GM21786 (cell line): ENCODE data around the gene TWF1.
"Not testable (repeated sequence)": the region's sequence is repeated elsewhere in the genome, so short reads cannot be mapped to it uniquely, and the experiment has no call there.

Experiments used
- ATAC-seq: cut with Tn5 transposase; IDR thresholded peaks from one replicate; pipeline ENCODE4 v1.9.1; 2021; ENCODE audit not compliant: unreplicated experiment

Gene TWF1

DNA sequence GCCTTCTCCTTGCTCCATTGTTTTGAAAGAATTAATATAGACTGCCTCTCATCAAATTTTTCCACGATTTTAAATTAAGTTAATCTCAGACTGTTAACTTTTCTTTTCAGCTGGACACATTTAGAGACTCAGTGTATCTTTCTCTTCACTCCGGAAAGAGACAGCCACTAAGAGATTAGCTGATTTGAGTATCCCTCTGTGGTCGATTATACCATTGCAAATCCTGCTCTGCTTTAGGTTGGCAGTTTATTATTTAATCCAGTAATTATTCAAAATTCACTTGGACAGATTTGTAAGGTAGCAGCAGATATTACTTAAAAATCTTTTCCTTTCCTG, 588 bp upstream of the TWF1 start:
- ATAC-seq = no peak

- ATAC-seq = no peak
Observed at GRCh38 chr12:43805149-43805859, 813 bp downstream of the TWF1 start.

DNA sequence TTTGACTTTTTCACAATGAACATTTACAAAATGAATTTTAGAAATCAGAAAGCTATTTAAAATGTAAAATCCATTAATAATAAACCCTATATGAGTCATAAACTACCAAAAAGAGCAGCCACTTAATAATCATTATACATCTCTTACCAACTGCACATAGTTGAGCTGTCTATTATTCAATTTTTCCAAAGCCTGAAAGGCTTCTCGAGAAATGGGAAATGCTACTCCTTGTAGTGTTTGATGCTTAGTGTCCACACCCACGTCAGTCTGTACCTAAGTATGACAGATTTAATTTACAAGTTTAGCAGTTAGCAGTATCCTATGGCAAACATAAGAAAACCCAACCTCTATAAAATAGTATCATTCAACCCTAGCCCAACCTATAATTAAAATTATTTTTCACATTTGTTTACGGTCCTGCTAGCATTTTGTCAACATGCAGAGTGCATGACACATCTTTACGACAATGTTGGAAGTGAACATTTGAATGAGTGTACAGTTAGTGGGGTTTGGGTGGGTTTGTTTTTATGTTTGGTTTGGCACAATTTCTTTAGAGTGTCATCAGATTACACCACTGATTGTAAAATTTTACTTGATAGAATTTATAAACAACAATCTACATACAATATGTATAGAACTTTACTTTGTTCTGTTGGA, 8.4 kb downstream of the TWF1 start:
- ATAC-seq = no peak

DNA sequence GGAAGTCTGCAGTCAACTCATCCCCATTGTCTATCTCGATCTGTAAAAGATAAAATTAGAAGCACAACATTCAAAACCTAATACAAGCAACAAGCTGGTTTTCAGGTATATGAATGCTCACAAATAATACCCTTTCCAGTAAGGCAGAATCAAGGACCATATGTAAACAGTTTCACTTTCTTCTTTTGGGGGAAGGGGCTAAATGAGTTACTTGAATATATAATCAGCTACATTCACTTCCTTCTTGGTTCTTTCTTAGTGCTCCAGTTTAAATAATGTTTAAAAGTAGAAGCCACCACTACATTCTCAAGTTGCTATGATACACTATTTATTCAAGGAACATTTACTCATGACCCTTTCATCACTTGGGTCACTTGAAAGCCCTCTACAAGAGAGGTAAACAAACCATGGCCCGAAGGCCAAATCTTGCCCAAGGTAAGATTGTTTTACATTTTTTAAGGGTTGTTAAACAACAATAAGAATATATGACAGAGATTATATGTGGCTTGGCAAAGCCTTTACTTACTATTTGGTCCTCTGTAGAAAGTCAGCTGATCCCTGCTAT, 10.3 kb downstream of the TWF1 start:
- no peak for ATAC-seq

DNA sequence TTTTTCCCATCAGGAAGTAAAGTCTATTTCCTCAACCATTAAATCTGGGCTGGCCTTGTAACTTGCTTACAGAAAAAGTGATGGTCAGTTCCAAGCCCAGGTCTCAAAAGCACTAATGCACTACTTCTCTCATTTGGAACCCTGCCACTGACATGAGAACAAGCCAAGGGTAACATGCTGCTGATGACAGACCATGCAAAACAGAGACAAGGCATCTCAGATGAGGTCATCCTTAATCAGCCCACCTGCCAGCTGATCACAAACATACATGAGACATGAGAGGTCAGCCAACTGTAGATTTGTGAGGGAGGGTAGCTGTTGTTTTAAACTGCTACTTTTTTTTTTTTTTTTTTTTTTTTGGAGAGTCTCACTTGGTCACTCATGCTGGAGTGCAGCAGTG, 16.2 kb downstream of the TWF1 start:
- no peak for ATAC-seq

DNA sequence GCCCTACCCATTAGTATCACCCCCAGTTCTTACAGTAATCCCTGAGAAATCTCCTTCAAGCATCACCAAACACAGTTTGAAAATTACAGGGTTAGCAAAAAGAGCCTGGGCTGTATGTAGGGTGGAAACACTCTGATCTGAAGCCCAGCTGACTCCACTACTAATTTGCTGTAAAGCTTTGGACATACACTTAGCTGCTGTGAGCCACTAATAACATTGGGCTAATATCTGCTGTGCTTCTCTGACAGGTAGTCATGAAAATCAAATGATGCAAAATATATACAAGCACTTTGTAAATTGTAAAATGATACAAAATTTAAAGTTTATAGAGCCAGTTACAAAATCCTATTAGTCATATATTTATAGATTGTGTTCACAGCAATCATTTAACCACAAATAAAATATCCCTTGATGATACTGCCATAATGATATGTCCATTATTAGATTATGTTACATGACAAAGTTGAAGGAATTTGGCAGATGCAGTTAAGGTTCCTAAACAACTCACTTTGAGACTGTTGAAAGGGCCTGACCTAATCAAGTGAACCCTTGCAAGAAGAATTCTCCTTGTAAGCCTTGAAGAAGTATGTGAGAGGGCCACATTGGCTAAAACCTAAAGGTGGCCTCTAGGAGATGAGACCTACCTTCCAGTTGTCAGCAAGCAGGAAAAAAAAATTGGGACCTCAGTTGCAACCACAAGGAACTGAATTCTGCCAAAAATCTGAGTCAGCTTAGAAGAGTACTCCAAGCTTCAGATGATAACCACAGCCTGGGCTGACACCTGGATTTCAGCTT, 19.0 kb downstream of the TWF1 start:
- ATAC-seq = no peak

GRCh38 chr12:43776498-43776897, 29.6 kb downstream of the TWF1 start:
- ATAC-seq = no peak

DNA sequence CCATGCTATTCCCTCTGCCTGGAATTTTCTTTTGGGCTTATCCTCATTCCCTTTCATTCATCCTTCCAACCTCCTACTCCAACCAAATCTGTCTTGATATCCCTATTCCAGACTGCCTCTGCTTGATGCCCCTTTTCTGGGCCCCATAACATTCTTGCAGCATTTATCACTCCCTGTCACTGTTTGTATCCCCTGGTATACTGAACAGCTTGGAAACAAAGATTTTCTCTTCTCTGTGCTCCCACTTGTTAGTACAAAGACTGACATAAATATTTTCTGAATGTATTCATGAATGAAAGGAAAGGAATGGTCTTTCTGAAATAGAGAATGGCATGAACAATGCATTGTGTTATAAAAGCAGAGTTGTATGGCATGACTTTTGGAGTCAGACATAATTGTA, 39.8 kb downstream of the TWF1 start:
- ATAC-seq = no peak

GRCh38 chr12:43764528-43764927, 41.6 kb downstream of the TWF1 start:
- ATAC-seq = no peak

DNA sequence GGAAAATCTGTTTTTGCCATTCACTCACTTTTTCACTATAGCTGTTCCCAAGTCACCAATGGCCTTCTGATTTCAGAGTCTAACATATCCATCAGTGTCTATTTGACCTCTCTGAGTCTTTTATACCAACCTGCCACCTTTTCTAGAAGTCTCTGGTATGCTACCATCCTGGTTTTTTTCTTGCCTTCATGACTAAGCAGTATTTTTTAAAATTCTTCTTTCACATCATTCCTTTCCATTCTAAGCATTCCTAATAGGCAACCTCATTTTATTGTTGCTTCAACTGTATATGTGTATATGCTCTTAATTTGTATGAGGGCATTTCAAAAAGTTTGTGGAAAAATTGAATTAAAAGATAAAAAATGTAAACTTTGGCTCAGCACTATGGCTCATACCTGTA, 42.3 kb downstream of the TWF1 start:
- no peak for ATAC-seq

DNA sequence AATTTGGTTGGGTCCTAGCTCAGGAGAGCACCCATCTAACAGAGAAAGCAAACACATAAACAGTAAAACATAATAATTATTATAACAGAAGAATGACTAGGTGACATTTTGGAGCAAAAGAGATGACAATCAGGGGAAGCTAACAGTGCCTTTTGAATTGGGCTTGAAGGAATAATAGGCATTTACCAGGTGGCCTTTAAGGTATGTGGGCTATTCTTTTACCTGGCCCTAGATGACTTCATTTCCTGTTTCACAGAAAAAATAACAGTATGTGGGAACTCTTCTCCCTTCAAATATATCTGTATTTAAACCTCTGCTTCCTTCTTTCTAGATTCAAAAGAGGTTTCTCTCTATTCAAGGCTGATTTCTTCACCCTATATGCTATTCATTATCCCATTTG, 43.5 kb downstream of the TWF1 start:
- ATAC-seq = no peak

DNA sequence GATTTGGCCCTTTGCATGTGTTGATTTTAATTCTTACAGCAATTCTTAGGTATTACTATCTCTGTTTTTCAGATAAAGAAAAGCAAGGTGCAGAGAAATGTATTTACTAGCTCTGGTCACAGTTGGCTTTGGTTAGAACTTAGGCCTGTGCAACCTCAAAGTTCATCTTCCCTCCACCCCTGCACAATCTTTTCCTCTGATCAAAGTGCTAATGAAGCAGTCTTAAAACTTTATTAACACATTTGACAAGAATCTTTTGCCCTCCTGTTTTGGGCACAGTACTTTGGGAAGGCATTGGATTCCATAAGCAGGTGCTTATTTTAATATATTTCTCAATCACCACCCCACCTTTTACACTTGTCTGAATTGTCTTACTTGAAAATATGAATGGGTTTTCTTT, 44.6 kb downstream of the TWF1 start:
- ATAC-seq = no peak

DNA sequence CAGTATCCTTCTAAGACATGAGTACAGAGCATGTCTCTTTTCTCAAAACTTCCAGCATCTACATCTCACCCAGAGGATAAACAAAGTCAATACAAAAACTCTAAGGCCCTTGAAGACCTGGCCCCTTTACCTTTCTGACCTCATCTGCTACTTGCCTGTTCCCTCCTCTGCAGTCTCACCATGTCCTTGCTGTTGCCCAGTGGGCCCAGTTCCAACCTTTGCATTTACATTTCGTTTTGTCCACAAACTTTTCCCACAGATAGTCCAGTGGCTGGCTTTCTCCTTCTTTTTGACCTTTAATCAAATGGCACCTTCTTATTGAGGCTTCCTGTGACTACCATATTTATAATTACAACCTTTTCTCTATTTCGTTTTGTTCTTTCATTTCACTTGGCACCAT, 45.7 kb downstream of the TWF1 start:
- ATAC-seq = no peak

DNA sequence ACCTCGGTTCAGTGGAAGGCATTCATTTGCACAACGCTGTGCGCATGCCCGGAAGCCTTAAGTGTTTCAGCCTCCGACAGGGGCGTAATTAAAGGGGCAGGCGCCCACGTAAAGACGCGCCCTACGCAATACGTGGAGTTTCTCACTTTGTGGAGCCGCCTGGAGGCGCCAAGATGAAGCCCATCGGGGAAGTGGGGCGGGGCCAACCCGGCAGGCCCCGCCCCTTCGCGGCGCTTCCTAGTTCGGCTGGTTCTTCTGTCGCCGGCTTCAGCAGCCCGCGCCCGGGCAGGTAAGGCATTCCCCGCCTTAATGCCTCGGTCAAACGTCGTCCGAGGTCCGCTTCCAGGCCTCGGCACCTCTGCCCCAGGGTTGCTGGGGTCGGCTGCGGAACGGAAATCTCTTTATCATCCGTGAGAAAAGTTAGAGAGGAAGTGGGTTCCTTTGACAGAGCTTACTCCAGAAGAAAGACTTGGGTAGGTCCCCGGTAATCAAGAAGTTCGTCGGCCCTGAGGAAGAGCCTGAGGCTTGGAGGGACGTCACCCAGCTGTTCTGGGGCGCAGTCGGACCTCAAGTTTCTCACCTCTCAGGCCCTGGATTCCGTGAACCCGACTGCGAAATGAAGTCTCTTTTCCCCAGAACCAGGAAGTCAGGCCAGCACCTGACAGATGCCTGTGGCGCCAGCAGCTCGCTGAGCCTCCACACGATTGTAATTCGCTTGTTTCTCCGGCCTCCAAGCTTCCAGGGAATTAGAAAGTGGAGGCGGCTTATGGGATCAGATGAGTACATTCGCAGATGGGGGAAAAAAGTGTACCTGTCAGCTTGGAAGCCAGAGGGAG, 47.2 kb downstream of the TWF1 start, which contains the start of the genes IRAK4 and PUS7L:
IRAK4 (plus strand) TSS at position 224 of the 836 bp plus-strand sequence. CDS start 9,161 bp downstream, outside the sequence.
PUS7L (minus strand) TSS at position 63 of the 836 bp plus-strand sequence. CDS start 3,545 bp downstream, outside the sequence.
- ATAC-seq = peak; percentile 97

- peak; percentile 6 for ATAC-seq
Observed at GRCh38 chr12:43758247-43758727, 47.8 kb downstream of the TWF1 start.

DNA sequence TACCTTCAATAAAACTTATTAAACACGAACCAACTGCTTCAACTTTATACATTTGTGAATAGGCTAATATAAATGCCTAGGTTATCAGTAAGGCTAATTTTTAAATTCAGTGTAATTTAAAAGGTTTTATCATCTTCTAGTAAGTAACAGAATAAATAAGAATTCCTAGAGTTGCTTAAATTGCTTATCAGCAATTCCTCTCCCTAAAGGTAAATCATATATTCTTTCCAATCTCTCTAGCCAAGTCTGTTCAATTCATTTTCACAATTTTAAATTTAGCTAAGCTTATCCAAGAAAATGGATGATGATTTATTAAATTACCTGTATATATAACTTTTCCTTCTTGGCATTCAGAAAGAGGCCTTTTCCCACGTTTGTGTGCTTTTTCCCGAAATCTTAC, 52.1 kb downstream of the TWF1 start:
- ATAC-seq = no peak

DNA sequence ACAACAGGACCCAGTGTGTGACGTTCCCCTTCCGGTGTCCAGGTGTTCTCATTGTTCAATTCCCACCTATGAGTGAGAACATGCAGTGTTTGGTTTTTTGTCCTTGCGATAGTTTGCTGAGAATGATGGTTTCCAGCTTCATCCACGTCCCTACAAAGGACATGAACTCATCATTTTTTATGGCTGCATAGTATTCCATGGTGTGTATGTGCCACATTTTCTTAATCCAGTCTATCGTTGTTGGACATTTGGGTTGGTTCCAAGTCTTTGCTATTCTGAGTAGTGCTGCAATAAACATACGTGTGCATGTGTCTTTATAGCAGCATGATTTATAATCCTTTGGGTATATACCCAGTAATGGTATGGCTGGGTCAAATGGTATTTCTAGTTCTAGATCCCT, 54.8 kb downstream of the TWF1 start:
- not testable (repeated sequence) for ATAC-seq

DNA sequence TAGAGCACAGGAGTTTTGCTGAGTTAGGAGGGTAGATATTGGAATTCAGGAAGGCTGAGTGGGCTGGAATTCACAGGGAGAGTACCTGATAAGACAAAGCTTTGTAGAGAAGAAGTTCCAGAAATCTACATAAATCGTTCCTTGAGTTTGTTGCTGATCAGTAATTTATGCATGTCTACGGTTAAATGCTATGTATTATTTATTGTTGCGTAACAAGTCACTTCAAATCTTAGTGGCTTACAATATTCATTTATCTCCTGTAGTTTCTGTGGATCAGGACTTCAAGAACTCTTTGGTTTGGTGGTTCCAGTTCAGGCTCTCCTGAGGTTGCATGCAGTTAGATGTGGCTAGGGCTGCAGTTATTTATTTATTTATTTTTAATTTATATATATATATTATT, 55.3 kb downstream of the TWF1 start:
- ATAC-seq = no peak

GRCh38 chr12:43749016-43749415, 57.1 kb downstream of the TWF1 start:
- no peak for ATAC-seq

GRCh38 chr12:43744826-43745225, 61.3 kb downstream of the TWF1 start:
- ATAC-seq = no peak
